SK-N-SH treated with all-trans-retinoic acid at 6 μM for 48 hours (cell line): ENCODE measurements around the gene NDE1.
A peak's percentile ranks its signal among the peaks of the same experiment; 100 is the strongest.

Experiments used
- ATAC-seq: fragments of 200-7000 bp; cut with Tn5 transposase; 3 replicates; pipeline ENCODE4 v1.9.1; 2020; ENCODE audit warnings: mild to moderate bottlenecking, moderate library complexity
- CSDC2 ChIP-seq: fragments of 250-450 bp; sonication (Bioruptor Pico); IDR thresholded peaks from 2 replicates; pipeline ENCODE4 v1.5.0; 2020; ENCODE audit warnings: mild to moderate bottlenecking, moderate library complexity
- ESRRG ChIP-seq: fragments of 250-450 bp; sonication (Bioruptor Pico); IDR thresholded peaks from 2 replicates; pipeline ENCODE4 v1.6.1; 2021; ENCODE audit warnings: mild to moderate bottlenecking
- GLIS3 ChIP-seq: fragments of 250-450 bp; sonication (Bioruptor Pico); IDR thresholded peaks from 2 replicates; pipeline ENCODE4 v1.5.0; 2020; ENCODE audit warnings: mild to moderate bottlenecking, moderate library complexity
- ISL1 ChIP-seq: fragments of 250-450 bp; sonication (Bioruptor Pico); IDR thresholded peaks from 2 replicates; pipeline ENCODE4 v2.1.2; 2022; ENCODE audit warnings: mild to moderate bottlenecking, moderate library complexity
- OSR1 ChIP-seq: fragments of 250-450 bp; sonication (Bioruptor Pico); IDR thresholded peaks from 2 replicates; pipeline ENCODE4 v1.8.0; 2022; ENCODE audit warnings: moderate library complexity, mild to moderate bottlenecking, inconsistent platforms
- PPARA ChIP-seq: fragments of 250-450 bp; sonication (Bioruptor Pico); IDR thresholded peaks from 2 replicates; pipeline ENCODE4 v1.5.0; 2020; ENCODE audit warnings: mild to moderate bottlenecking, borderline replicate concordance
- RARB ChIP-seq: fragments of 250-450 bp; sonication (Bioruptor Pico); IDR thresholded peaks from 2 replicates; pipeline ENCODE4 v1.8.0; 2021; ENCODE audit warnings: mild to moderate bottlenecking, moderate library complexity
- SNAI2 ChIP-seq: fragments of 250-450 bp; sonication (Bioruptor Pico); IDR thresholded peaks from 2 replicates; pipeline ENCODE4 v1.5.0; 2020; ENCODE audit warnings: mild to moderate bottlenecking, moderate library complexity
- TCF4 ChIP-seq: fragments of 250-450 bp; sonication (Bioruptor Pico); IDR thresholded peaks from 2 replicates; pipeline ENCODE4 v1.8.0; 2021; ENCODE audit warnings: mild to moderate bottlenecking, moderate library complexity, borderline replicate concordance
- TOX ChIP-seq: fragments of 250-450 bp; sonication (Bioruptor Pico); IDR thresholded peaks from 2 replicates; pipeline ENCODE4 v1.8.0; 2021; ENCODE audit warnings: mild to moderate bottlenecking, moderate library complexity, borderline replicate concordance
- ZC3H10 ChIP-seq: fragments of 250-450 bp; sonication (Bioruptor Pico); IDR thresholded peaks from 2 replicates; pipeline ENCODE4 v1.5.1; 2021; ENCODE audit warnings: mild to moderate bottlenecking, moderate library complexity
- ZFP3 ChIP-seq: fragments of 250-450 bp; sonication (Bioruptor Pico); IDR thresholded peaks from 2 replicates; pipeline ENCODE4 v1.5.0; 2020; ENCODE audit warnings: mild to moderate bottlenecking, moderate library complexity
- ZNF565 ChIP-seq: fragments of 450-650 bp; formaldehyde crosslinking; conservative IDR thresholded peaks from 2 replicates; pipeline ENCODE4 v1.5.0; 2020; ENCODE audit warnings: low read depth, mild to moderate bottlenecking, moderate library complexity
- ZNF70 ChIP-seq: fragments of 450-650 bp; formaldehyde crosslinking; IDR thresholded peaks from 2 replicates; pipeline ENCODE4 v1.5.0; 2020; ENCODE audit warnings: mild to moderate bottlenecking, moderate library complexity
- ZNF8 ChIP-seq: fragments of 450-650 bp; formaldehyde crosslinking; IDR thresholded peaks from 2 replicates; pipeline ENCODE4 v1.5.0; 2020; ENCODE audit warnings: mild to moderate bottlenecking, moderate library complexity
- TF ChIP-seq, protein P1 (sequence below): fragments of 250-450 bp; sonication (Bioruptor Pico); IDR thresholded peaks from 2 replicates; pipeline ENCODE4 v1.5.1; 2021; ENCODE audit warnings: mild to moderate bottlenecking, moderate library complexity
- TF ChIP-seq, protein P2 (sequence below): fragments of 250-450 bp; sonication (Bioruptor Pico); IDR thresholded peaks from 2 replicates; pipeline ENCODE4 v1.5.1; 2020; ENCODE audit warnings: low read depth, mild to moderate bottlenecking, moderate library complexity
- TF ChIP-seq, protein P3 (sequence below): fragments of 250-450 bp; sonication (Bioruptor Pico); IDR thresholded peaks from 2 replicates; pipeline ENCODE4 v1.5.0; 2020; ENCODE audit warnings: mild to moderate bottlenecking, moderate library complexity
- TF ChIP-seq, protein P4 (sequence below): fragments of 250-450 bp; sonication (Bioruptor Pico); IDR thresholded peaks from 2 replicates; pipeline ENCODE4 v1.8.0; 2020; ENCODE audit warnings: mild to moderate bottlenecking, moderate library complexity, borderline replicate concordance
- TF ChIP-seq, protein P5 (sequence below): fragments of 250-450 bp; sonication (Bioruptor Pico); IDR thresholded peaks from 2 replicates; pipeline ENCODE4 v1.8.0; 2021; ENCODE audit warnings: low read depth, mild to moderate bottlenecking, moderate library complexity, borderline replicate concordance

NDE1 gene

DNA sequence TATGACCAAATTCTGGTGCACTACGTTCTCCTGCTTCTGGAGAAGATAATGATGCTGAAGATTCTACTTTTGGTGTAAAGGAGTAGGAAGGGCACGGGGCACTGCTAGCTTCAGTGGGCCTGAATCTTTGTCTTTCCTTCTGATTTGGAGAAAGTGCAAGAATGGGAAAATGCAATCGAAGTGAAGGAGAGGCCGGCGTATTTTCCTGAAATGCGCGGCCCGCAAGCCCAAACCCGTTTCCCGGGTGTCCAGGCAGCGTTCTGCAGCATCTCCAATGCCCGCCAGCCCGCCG, 372 bp upstream of the NDE1 start:
- TF ChIP-seq ZNF8 (CRISPR knock-in tag): no peak
- TF ChIP-seq, protein P1, sequence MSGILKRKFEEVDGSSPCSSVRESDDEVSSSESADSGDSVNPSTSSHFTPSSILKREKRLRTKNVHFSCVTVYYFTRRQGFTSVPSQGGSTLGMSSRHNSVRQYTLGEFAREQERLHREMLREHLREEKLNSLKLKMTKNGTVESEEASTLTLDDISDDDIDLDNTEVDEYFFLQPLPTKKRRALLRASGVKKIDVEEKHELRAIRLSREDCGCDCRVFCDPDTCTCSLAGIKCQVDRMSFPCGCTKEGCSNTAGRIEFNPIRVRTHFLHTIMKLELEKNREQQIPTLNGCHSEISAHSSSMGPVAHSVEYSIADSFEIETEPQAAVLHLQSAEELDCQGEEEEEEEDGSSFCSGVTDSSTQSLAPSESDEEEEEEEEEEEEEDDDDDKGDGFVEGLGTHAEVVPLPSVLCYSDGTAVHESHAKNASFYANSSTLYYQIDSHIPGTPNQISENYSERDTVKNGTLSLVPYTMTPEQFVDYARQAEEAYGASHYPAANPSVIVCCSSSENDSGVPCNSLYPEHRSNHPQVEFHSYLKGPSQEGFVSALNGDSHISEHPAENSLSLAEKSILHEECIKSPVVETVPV: no peak
- TF ChIP-seq, protein P2, sequence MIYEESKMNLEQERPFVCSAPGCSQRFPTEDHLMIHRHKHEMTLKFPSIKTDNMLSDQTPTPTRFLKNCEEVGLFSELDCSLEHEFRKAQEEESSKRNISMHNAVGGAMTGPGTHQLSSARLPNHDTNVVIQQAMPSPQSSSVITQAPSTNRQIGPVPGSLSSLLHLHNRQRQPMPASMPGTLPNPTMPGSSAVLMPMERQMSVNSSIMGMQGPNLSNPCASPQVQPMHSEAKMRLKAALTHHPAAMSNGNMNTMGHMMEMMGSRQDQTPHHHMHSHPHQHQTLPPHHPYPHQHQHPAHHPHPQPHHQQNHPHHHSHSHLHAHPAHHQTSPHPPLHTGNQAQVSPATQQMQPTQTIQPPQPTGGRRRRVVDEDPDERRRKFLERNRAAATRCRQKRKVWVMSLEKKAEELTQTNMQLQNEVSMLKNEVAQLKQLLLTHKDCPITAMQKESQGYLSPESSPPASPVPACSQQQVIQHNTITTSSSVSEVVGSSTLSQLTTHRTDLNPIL: no peak
- TF ChIP-seq GLIS3 (CRISPR knock-in tag): no peak
- no peak; the same call in 1 of the 3 replicates for ATAC-seq

DNA sequence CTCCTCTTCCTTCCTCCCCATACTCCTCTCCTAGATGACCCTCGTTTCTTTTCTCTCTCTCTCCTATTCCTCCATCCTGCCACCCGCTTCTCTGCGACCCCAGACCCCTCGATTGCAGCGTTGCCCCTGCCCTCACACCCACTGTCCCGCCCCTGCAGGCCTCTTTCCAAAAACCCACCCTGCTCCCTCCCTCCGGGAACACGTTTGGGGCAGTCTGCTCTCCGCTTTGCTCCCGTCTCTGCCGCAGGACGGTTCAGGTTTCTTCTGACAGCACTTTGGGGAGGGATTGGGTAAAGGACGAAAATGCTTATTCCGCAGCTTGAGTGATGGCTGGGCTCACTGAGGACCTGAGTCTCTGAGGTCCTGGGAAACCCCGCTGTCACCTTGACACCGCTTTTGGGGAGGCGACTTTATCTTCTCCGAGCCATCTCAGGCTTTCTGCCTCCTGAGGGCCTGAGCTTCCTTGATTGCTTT, 690 bp downstream of the NDE1 start:
- TF ChIP-seq, protein P1: no peak
- TF ChIP-seq RARB (CRISPR knock-in tag): no peak
- TF ChIP-seq ZNF70: no peak
- no peak for TF ChIP-seq ISL1 (CRISPR knock-in tag)
- TF ChIP-seq TCF4: no peak
- TF ChIP-seq SNAI2 (CRISPR knock-in tag): no peak
- TF ChIP-seq ZC3H10 (CRISPR knock-in tag): no peak
- TF ChIP-seq, protein P3, sequence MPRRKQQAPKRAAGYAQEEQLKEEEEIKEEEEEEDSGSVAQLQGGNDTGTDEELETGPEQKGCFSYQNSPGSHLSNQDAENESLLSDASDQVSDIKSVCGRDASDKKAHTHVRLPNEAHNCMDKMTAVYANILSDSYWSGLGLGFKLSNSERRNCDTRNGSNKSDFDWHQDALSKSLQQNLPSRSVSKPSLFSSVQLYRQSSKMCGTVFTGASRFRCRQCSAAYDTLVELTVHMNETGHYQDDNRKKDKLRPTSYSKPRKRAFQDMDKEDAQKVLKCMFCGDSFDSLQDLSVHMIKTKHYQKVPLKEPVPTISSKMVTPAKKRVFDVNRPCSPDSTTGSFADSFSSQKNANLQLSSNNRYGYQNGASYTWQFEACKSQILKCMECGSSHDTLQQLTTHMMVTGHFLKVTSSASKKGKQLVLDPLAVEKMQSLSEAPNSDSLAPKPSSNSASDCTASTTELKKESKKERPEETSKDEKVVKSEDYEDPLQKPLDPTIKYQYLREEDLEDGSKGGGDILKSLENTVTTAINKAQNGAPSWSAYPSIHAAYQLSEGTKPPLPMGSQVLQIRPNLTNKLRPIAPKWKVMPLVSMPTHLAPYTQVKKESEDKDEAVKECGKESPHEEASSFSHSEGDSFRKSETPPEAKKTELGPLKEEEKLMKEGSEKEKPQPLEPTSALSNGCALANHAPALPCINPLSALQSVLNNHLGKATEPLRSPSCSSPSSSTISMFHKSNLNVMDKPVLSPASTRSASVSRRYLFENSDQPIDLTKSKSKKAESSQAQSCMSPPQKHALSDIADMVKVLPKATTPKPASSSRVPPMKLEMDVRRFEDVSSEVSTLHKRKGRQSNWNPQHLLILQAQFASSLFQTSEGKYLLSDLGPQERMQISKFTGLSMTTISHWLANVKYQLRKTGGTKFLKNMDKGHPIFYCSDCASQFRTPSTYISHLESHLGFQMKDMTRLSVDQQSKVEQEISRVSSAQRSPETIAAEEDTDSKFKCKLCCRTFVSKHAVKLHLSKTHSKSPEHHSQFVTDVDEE: no peak
- no peak for TF ChIP-seq PPARA (CRISPR knock-in tag)

GRCh38 chr16:15652293-15653001, 2.4 kb downstream of the NDE1 start:
- no peak for TF ChIP-seq OSR1 (CRISPR knock-in tag)
- no peak for TF ChIP-seq TOX
- TF ChIP-seq ESRRG: no peak
- TF ChIP-seq ZNF8 (CRISPR knock-in tag): no peak
- ATAC-seq: no peak

More for the DNA sequence above, 690 bp downstream of the NDE1 start:
- ATAC-seq: peak; percentile 56

- peak; percentile 22; the same call in 2 of the 3 replicates for ATAC-seq
- TF ChIP-seq PPARA (CRISPR knock-in tag) (no peak), OSR1 (CRISPR knock-in tag) (no peak), TCF4 (no peak), ZFP3 (no peak), ZNF565 (CRISPR knock-in tag) (no peak), TOX (no peak), CSDC2 (no peak), ESRRG (no peak), SNAI2 (CRISPR knock-in tag) (no peak), ISL1 (CRISPR knock-in tag) (no peak), RARB (CRISPR knock-in tag) (no peak), GLIS3 (CRISPR knock-in tag) (no peak)
- TF ChIP-seq, protein P1: no peak
- TF ChIP-seq, protein P4, sequence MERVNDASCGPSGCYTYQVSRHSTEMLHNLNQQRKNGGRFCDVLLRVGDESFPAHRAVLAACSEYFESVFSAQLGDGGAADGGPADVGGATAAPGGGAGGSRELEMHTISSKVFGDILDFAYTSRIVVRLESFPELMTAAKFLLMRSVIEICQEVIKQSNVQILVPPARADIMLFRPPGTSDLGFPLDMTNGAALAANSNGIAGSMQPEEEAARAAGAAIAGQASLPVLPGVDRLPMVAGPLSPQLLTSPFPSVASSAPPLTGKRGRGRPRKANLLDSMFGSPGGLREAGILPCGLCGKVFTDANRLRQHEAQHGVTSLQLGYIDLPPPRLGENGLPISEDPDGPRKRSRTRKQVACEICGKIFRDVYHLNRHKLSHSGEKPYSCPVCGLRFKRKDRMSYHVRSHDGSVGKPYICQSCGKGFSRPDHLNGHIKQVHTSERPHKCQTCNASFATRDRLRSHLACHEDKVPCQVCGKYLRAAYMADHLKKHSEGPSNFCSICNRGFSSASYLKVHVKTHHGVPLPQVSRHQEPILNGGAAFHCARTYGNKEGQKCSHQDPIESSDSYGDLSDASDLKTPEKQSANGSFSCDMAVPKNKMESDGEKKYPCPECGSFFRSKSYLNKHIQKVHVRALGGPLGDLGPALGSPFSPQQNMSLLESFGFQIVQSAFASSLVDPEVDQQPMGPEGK (CRISPR knock-in tag): no peak
- TF ChIP-seq, protein P5, sequence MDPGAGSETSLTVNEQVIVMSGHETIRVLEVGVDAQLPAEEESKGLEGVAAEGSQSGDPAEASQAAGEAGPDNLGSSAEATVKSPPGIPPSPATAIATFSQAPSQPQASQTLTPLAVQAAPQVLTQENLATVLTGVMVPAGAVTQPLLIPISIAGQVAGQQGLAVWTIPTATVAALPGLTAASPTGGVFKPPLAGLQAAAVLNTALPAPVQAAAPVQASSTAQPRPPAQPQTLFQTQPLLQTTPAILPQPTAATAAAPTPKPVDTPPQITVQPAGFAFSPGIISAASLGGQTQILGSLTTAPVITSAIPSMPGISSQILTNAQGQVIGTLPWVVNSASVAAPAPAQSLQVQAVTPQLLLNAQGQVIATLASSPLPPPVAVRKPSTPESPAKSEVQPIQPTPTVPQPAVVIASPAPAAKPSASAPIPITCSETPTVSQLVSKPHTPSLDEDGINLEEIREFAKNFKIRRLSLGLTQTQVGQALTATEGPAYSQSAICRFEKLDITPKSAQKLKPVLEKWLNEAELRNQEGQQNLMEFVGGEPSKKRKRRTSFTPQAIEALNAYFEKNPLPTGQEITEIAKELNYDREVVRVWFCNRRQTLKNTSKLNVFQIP: no peak
- TF ChIP-seq, protein P3: no peak
Measured at GRCh38 chr16:15653227-15653626, 3.2 kb downstream of the NDE1 start.
